K562 (cell line): ENCODE measurements around the gene OGDH. TPM values are rescaled to one million over a fixed set of nuclear protein-coding genes. Genes with fewer than 3 reads are reported as not detected.

Source experiments
- BCL6 ChIP-seq: fragments of 250-450 bp; sonication (Bioruptor Pico); IDR thresholded peaks from 2 replicates; pipeline ENCODE4 v1.4.0; 2020
- ETS1 ChIP-seq: conservative IDR thresholded peaks from 2 replicates; pipeline ENCODE4 v1.6.1; 2011; ENCODE audit warnings: low read depth, mild to moderate bottlenecking, low read length; ENCODE audit not compliant: control insufficient read depth
- FOXA3 ChIP-seq, 2 experiments: fragments of 450-650 bp in 1 of 2; sonication (generic) in 1 of 2; formaldehyde crosslinking; IDR thresholded peaks in 1 of 2; conservative IDR thresholded peaks in 1 of 2; 2 replicates each; pipeline versions ENCODE4 v1.4.0 to v1.8.0; 2020 to 2022; ENCODE audit warnings: mild to moderate bottlenecking in 2 of 2, missing genetic modification reagents in 1 of 2
- FOXM1 ChIP-seq, 2 experiments: fragments of 450-650 bp in 1 of 2; sonication (generic) in 1 of 2; formaldehyde crosslinking in 1 of 2; IDR thresholded peaks; 2 replicates each; pipeline versions ENCODE4 v1.6.1 to v1.9.0; 2017 to 2022; ENCODE audit warnings: low read depth in 2 of 2, mild to moderate bottlenecking in 2 of 2, missing genetic modification reagents in 1 of 2, moderate library complexity in 1 of 2
- GATAD2A ChIP-seq: fragments of 450-650 bp; IDR thresholded peaks from 2 replicates; pipeline ENCODE4 v1.6.1; 2017
- HDGF ChIP-seq: fragments of 450-650 bp; IDR thresholded peaks from 2 replicates; pipeline ENCODE4 v1.6.1; 2016
- KDM1A ChIP-seq, 2 experiments: fragments of 450-650 bp; IDR thresholded peaks; 2 replicates each; pipeline ENCODE4 v1.6.1; 2016; ENCODE audit warnings: mild to moderate bottlenecking in 2 of 2
- MAZ ChIP-seq, 2 experiments: fragments of 450-650 bp in 1 of 2; sonication (generic) in 1 of 2; formaldehyde crosslinking; IDR thresholded peaks in 1 of 2; conservative IDR thresholded peaks in 1 of 2; 2 replicates each; pipeline versions ENCODE4 v1.4.0 to v1.5.0; 2020; ENCODE audit warnings: mild to moderate bottlenecking in 1 of 2, missing genetic modification reagents in 1 of 2
- MBD2 ChIP-seq: sonication (generic); IDR thresholded peaks from 2 replicates; pipeline ENCODE4 v1.6.1; 2016; ENCODE audit warnings: low read depth, borderline replicate concordance
- MCM2 ChIP-seq: fragments of 450-650 bp; IDR thresholded peaks from 2 replicates; pipeline ENCODE4 v1.6.1; 2017; ENCODE audit warnings: low read depth, mild to moderate bottlenecking
- MEIS2 ChIP-seq: fragments of 450-650 bp; IDR thresholded peaks from 2 replicates; pipeline ENCODE4 v1.6.1; 2014; ENCODE audit warnings: mild to moderate bottlenecking; ENCODE audit not compliant: partially characterized antibody
- MXI1 ChIP-seq: IDR thresholded peaks from 2 replicates; pipeline ENCODE4 v1.6.1; 2011; ENCODE audit warnings: low read depth, mild to moderate bottlenecking, improper control_type of control experiment, low read length
- NCOA1 ChIP-seq: fragments of 450-650 bp; IDR thresholded peaks from 2 replicates; pipeline ENCODE4 v1.6.1; 2016; ENCODE audit warnings: low read depth
- NCOR1 ChIP-seq: fragments of 450-650 bp; IDR thresholded peaks from 2 replicates; pipeline ENCODE4 v1.6.1; 2016; ENCODE audit warnings: mild to moderate bottlenecking, moderate library complexity
- NR2C2 ChIP-seq, 2 experiments: fragments of 200-800 bp in 1 of 2; sonication (Bioruptor generic) in 1 of 2; sonication (generic) in 1 of 2; formaldehyde crosslinking in 1 of 2; IDR thresholded peaks; 2 replicates each; pipeline versions ENCODE4 v1.6.1 to v1.8.0; 2016 to 2022; ENCODE audit warnings: mild to moderate bottlenecking in 1 of 2, missing compliant biosample characterization in 1 of 2, missing genetic modification characterization in 1 of 2, missing genetic modification reagents in 1 of 2
- PHF21A ChIP-seq: fragments of 450-650 bp; IDR thresholded peaks from 2 replicates; pipeline ENCODE4 v1.6.1; 2017; ENCODE audit warnings: low read depth, borderline replicate concordance
- RBM14 ChIP-seq: fragments of 200-400 bp; formaldehyde crosslinking; IDR thresholded peaks from 2 replicates; pipeline ENCODE4 v1.6.1; 2018; ENCODE audit warnings: low read depth, mild to moderate bottlenecking, low read length, moderate library complexity, borderline replicate concordance; ENCODE audit not compliant: insufficient read depth
- RFX5 ChIP-seq: IDR thresholded peaks from 2 replicates; pipeline ENCODE4 v1.6.1; 2011; ENCODE audit warnings: low read depth, mild to moderate bottlenecking, improper control_type of control experiment, low read length
- RUNX1 ChIP-seq: sonication (generic); IDR thresholded peaks from 2 replicates; pipeline ENCODE4 v1.6.1; 2016; ENCODE audit warnings: antibody characterized with exemption, low read depth
- TCF7 ChIP-seq: sonication (generic); IDR thresholded peaks from 2 replicates; pipeline ENCODE4 v1.6.1; 2016; ENCODE audit warnings: antibody characterized with exemption, borderline replicate concordance
- ZBTB7A ChIP-seq: IDR thresholded peaks from 2 replicates; pipeline ENCODE4 v1.6.1; 2011; ENCODE audit warnings: low read depth, mild to moderate bottlenecking, low read length, moderate library complexity, borderline replicate concordance; ENCODE audit not compliant: control insufficient read depth
- ZKSCAN1 ChIP-seq: fragments of 150-350 bp; IDR thresholded peaks from 2 replicates; pipeline ENCODE4 v1.6.1; 2016; ENCODE audit warnings: low read depth, low read length
- ZNF212 ChIP-seq: fragments of 450-650 bp; formaldehyde crosslinking; IDR thresholded peaks from 2 replicates; pipeline ENCODE4 v1.4.0; 2020; ENCODE audit warnings: mild to moderate bottlenecking
- ZNF436 ChIP-seq: fragments of 250-450, 450-650 bp; sonication (Bioruptor Pico); formaldehyde crosslinking; IDR thresholded peaks from 2 replicates; pipeline ENCODE4 v1.7.0; 2020; ENCODE audit warnings: mild to moderate bottlenecking
- ZNF551 ChIP-seq: fragments of 250-450 bp; sonication (Bioruptor Pico); IDR thresholded peaks from 2 replicates; pipeline ENCODE4 v1.5.0; 2021; ENCODE audit warnings: mild to moderate bottlenecking, moderate library complexity
- ZNF766 ChIP-seq: fragments of 200-800 bp; sonication (Bioruptor generic); conservative IDR thresholded peaks from 2 replicates; pipeline ENCODE4 v1.6.1; 2016; ENCODE audit warnings: missing genetic modification characterization, missing compliant biosample characterization
- ZNF780A ChIP-seq: fragments of 250-450 bp; sonication (Bioruptor Pico); IDR thresholded peaks from 2 replicates; pipeline ENCODE4 v1.5.0; 2021; ENCODE audit warnings: mild to moderate bottlenecking
- polyA plus RNA-seq, 8 experiments: library from polyadenylated mRNA; depleted of rRNA in 4 of 8; stranded (reverse) in 5 of 8; unstranded in 3 of 8; fragments of >200 nt; fragmentation: Nextera tagmentation in 2 of 8; fragmentation: Illumina TruSeq in 1 of 8; extraction: Ambion mirVana in 2 of 8; extraction: Trizol in 1 of 8; gene quantifications; 2 replicates each; pipeline versions ENCODE4 v1.2.1 to v1.2.3, GENCODE V29; 2011 to 2014; ENCODE audit warnings: inconsistent platforms in 1 of 8, missing spikeins in 1 of 8
- total RNA-seq, 7 experiments: library from RNA; depleted of rRNA in 6 of 7; stranded (reverse); fragments of >200 nt in 6 of 7; fragmentation: Illumina TruSeq in 2 of 7; extraction: Trizol in 2 of 7; gene quantifications; 2 replicates each; pipeline versions ENCODE4 v1.2.1 to v1.2.3, GENCODE V29; 2011 to 2021; ENCODE audit warnings: low replicate concordance in 1 of 7

Gene OGDH
- total and polyA plus RNA-seq, 9 of the 15 experiments (the other 6 are each of a cell fraction or from before 2014, with no cell fraction given) = 3.1 to 80.3 (median 23.5) TPM

- TF ChIP-seq ZBTB7A = peak; percentile 20; the same call in 1 of the 2 replicates
- TF ChIP-seq MAZ (CRISPR knock-in tag; conservative IDR thresholded peaks at IDR 0.05 in 1 of 2, IDR thresholded peaks at IDR 0.05 in 1 of 2) = peak; percentile 73 to 86
- TF ChIP-seq MBD2 = no peak
- TF ChIP-seq RFX5 = no peak
- no peak for TF ChIP-seq ZNF551 (CRISPR knock-in tag)
- TF ChIP-seq ZNF212 = no peak
- TF ChIP-seq NR2C2 (CRISPR knock-in tag; IDR thresholded peaks at IDR 0.05) = no peak
- TF ChIP-seq NR2C2 (tag; IDR thresholded peaks at IDR 0.05) = peak; percentile 32; the same call in 1 of the 2 replicates
- peak; percentile 66 for TF ChIP-seq MEIS2
- no peak for TF ChIP-seq ZNF780A (CRISPR knock-in tag)
- no peak for TF ChIP-seq MCM2
- peak; percentile 37 to 70; a peak in 1 of 4 replicates for TF ChIP-seq KDM1A (IDR thresholded peaks at IDR 0.05)
- no peak for TF ChIP-seq ZNF436 (CRISPR knock-in tag)
- TF ChIP-seq TCF7 = no peak
- TF ChIP-seq FOXA3 (CRISPR knock-in tag; conservative IDR thresholded peaks at IDR 0.05 in 1 of 2, IDR thresholded peaks at IDR 0.05 in 1 of 2) = no peak
- peak; percentile 87; the same call in 1 of the 2 replicates for TF ChIP-seq GATAD2A
- no peak for TF ChIP-seq BCL6 (CRISPR knock-in tag)
- no peak for TF ChIP-seq MXI1
- TF ChIP-seq ZNF766 (CRISPR knock-in tag) = peak; percentile 44; the same call in 1 of the 2 replicates
- TF ChIP-seq NCOA1 = peak; percentile 55; the same call in 1 of the 2 replicates
- TF ChIP-seq HDGF = peak; percentile 93
- TF ChIP-seq ETS1 = peak; percentile 69; the same call in 1 of the 2 replicates
- TF ChIP-seq NCOR1 = peak; percentile 30; the same call in 1 of the 2 replicates
- TF ChIP-seq RBM14 = no peak
- no peak for TF ChIP-seq PHF21A
- no peak for TF ChIP-seq FOXM1 (IDR thresholded peaks at IDR 0.05; ENCODE audit: low read depth)
- TF ChIP-seq FOXM1 (CRISPR knock-in tag; IDR thresholded peaks at IDR 0.05; ENCODE audit: low read depth) = no peak
- no peak for TF ChIP-seq ZKSCAN1
- no peak for TF ChIP-seq RUNX1
Observed at GRCh38 chr7:44638611-44639557, 32.5 kb downstream of the OGDH start (continued).
